K562 (cell line): ENCODE results near the gene PRKAG1. TPM values are rescaled to one million over a fixed set of nuclear protein-coding genes. Genes with fewer than 3 reads are reported as not detected.

Source experiments
- ATAC-seq: fragments of 200-7000 bp; cut with Tn5 transposase; 3 replicates; pipeline ENCODE4 v1.9.1; 2020; ENCODE audit warnings: moderate library complexity
- BruUV-seq: library from RNA; stranded (reverse); fragments of 400-500 nt; replicated peaks from 2 replicates; lab custom pipeline; 2021; lab: Mats Ljungman, UMichigan
- CTCF ChIA-PET: fragments of 300-600 bp; formaldehyde crosslinking; extraction: SDS; loops from one replicate; lab custom pipeline; 2021; ENCODE audit warnings: low intra/inter-chr PET ratio; lab: Yijun Ruan, JAX
- POLR2A ChIA-PET: fragments of 300-600, 350-650 bp; sonication (Branson Sonifier 250); formaldehyde crosslinking; extraction: SDS; loops from one replicate; lab custom pipeline; 2021; ENCODE audit warnings: antibody characterized with exemption, inconsistent platforms; lab: Yijun Ruan, JAX
- DNase-seq, 4 experiments: peaks; one replicate each; pipeline versions ENCODE4 v3.0.0 to v3.0.0-alpha.2; 2011 to 2018; ENCODE audit warnings: low spot score in 3 of 4, mixed read lengths in 3 of 4; ENCODE audit errors: extremely low read depth in 1 of 4
- FAIRE-seq: peaks from 2 replicates; lab custom pipeline; 2011; peaks lifted over from hg19 to GRCh38; lab: Jason Lieb, UNC
- H2AFZ ChIP-seq: 2 replicates; pipeline ENCODE4 v1.6.0; 2011; ENCODE audit warnings: low read depth, low read length, control low read depth, inconsistent platforms
- H3K27ac ChIP-seq: fragments of 200-600 bp; 3 replicates; pipeline ENCODE4 v1.8.0; 2011; ENCODE audit warnings: low read depth, mild to moderate bottlenecking, control low read depth, inconsistent platforms, low read length, moderate library complexity, mixed read lengths; ENCODE audit errors: extremely low read depth
- H3K27me3 ChIP-seq, 2 experiments: fragments of 300-600 bp in 1 of 2; 2 replicates in 1 of 2; 3 replicates in 1 of 2; pipeline versions ENCODE4 v1.6.0 to v1.8.0; 2011; ENCODE audit warnings: inconsistent platforms in 2 of 2, low read length in 2 of 2, mild to moderate bottlenecking in 1 of 2, mixed read lengths in 1 of 2, moderate library complexity in 1 of 2; ENCODE audit not compliant: control insufficient read depth in 2 of 2, insufficient read depth in 2 of 2
- H3K36me3 ChIP-seq: fragments of 300-600 bp; 3 replicates; pipeline ENCODE4 v1.8.0; 2011; ENCODE audit warnings: mild to moderate bottlenecking, low read length, inconsistent platforms; ENCODE audit not compliant: control insufficient read depth, insufficient read depth
- H3K4me1 ChIP-seq, 2 experiments: fragments of 200-600 bp in 1 of 2; replicated peaks in 1 of 2; 2 replicates in 1 of 2; 3 replicates in 1 of 2; pipeline versions ENCODE4 v1.5.1 to v1.8.0; 2011; ENCODE audit warnings: inconsistent platforms in 2 of 2, low read length in 2 of 2, mild to moderate bottlenecking in 1 of 2, mixed read lengths in 1 of 2, moderate library complexity in 1 of 2; ENCODE audit not compliant: control insufficient read depth in 2 of 2, insufficient read depth in 2 of 2
- H3K4me2 ChIP-seq: 2 replicates; pipeline ENCODE4 v1.6.1; 2011; ENCODE audit warnings: low read length, control low read depth, inconsistent platforms, mixed read lengths; ENCODE audit not compliant: insufficient read depth
- H3K4me3 ChIP-seq: fragments of 200-600 bp; sonication (generic), shearing (Covaris generic); 2 replicates; pipeline ENCODE4 v1.5.1; 2016; ENCODE audit warnings: control low read depth, inconsistent platforms
- H3K79me2 ChIP-seq: fragments of 200-600 bp; 3 replicates; pipeline ENCODE4 v1.8.0; 2011; ENCODE audit warnings: low read length, inconsistent platforms; ENCODE audit not compliant: control insufficient read depth, insufficient read depth
- H3K9ac ChIP-seq, 2 experiments: 2 replicates each; pipeline versions ENCODE4 v1.6.0 to v1.6.1; 2011; ENCODE audit warnings: low read depth in 2 of 2, low read length in 2 of 2, control low read depth in 1 of 2, inconsistent platforms in 1 of 2, mild to moderate bottlenecking in 1 of 2, mixed read lengths in 1 of 2; ENCODE audit not compliant: insufficient read depth in 1 of 2
- H3K9me1 ChIP-seq: one replicate; pipeline ENCODE4 v1.6.0; 2011; ENCODE audit warnings: inconsistent platforms, mild to moderate bottlenecking, low read length, moderate library complexity; ENCODE audit not compliant: control insufficient read depth, insufficient read depth
- H3K9me3 ChIP-seq: replicated peaks from 2 replicates; pipeline ENCODE4 v1.5.1; 2011; ENCODE audit warnings: low read depth, low read length, inconsistent platforms; ENCODE audit not compliant: control insufficient read depth, insufficient read depth
- H4K20me1 ChIP-seq: replicated peaks from 2 replicates; pipeline ENCODE4 v1.6.1; 2011; ENCODE audit warnings: low read length, inconsistent platforms, mixed read lengths; ENCODE audit not compliant: control insufficient read depth, insufficient read depth
- ARID3A ChIP-seq: IDR thresholded peaks from 2 replicates; pipeline ENCODE4 v1.6.1; 2012; ENCODE audit warnings: low read depth, low read length, improper control_type of control experiment, borderline replicate concordance
- BRCA1 ChIP-seq, 2 experiments: fragments of 450-650 bp in 1 of 2; sonication (generic) in 1 of 2; formaldehyde crosslinking in 1 of 2; IDR thresholded peaks; 2 replicates each; pipeline versions ENCODE4 v1.5.0 to v1.6.1; 2017 to 2020; ENCODE audit warnings: mild to moderate bottlenecking in 1 of 2, missing genetic modification reagents in 1 of 2
- HNRNPL ChIP-seq: fragments of 200-400 bp; formaldehyde crosslinking; IDR thresholded peaks from 2 replicates; pipeline ENCODE4 v1.6.1; 2017; ENCODE audit warnings: low read depth, mild to moderate bottlenecking, low read length
- HNRNPLL ChIP-seq: fragments of 200-400 bp; formaldehyde crosslinking; IDR thresholded peaks from 2 replicates; pipeline ENCODE4 v1.6.1; 2017; ENCODE audit warnings: low read length, low read depth, mild to moderate bottlenecking; ENCODE audit not compliant: poor library complexity, severe bottlenecking
- PCBP1 ChIP-seq: fragments of 200-400 bp; formaldehyde crosslinking; IDR thresholded peaks from 2 replicates; pipeline ENCODE4 v1.6.1; 2018; ENCODE audit warnings: mild to moderate bottlenecking, low read depth, low read length; ENCODE audit not compliant: poor library complexity, severe bottlenecking
- ZNF778 ChIP-seq: fragments of 450-650 bp; formaldehyde crosslinking; IDR thresholded peaks from 2 replicates; pipeline ENCODE4 v1.4.0; 2020; ENCODE audit warnings: mild to moderate bottlenecking, moderate library complexity
- WGBS: fragments of 100-300 bp; shearing (Covaris generic); methylation state at CpG from one replicate; pipeline ENCODE4 v1.1.6; 2016; ENCODE audit warnings: low coverage, mixed read lengths; ENCODE audit not compliant: insufficient coverage; ENCODE audit errors: missing lambda C conversion rate; 5-methylcytosine and 5-hydroxymethylcytosine counted together
- in situ Hi-C: fragments of 300-500 bp; cut with MboI; formaldehyde crosslinking; loops from 4 replicates; pipeline ENCODE4 v1.15.0; 2018; ENCODE audit warnings: inconsistent platforms, mixed read lengths
- intact Hi-C: fragments of 100-400 bp; cut with micrococcal nuclease; formaldehyde crosslinking; loops from 2 replicates; pipeline ENCODE4 v1.14.2; 2022
- polyA plus RNA-seq, 8 experiments: library from polyadenylated mRNA; depleted of rRNA in 4 of 8; stranded (reverse) in 5 of 8; unstranded in 3 of 8; fragments of >200 nt; fragmentation: Nextera tagmentation in 2 of 8; fragmentation: Illumina TruSeq in 1 of 8; extraction: Ambion mirVana in 2 of 8; extraction: Trizol in 1 of 8; gene quantifications; 2 replicates each; pipeline versions ENCODE4 v1.2.1 to v1.2.3, GENCODE V29; 2011 to 2014; ENCODE audit warnings: inconsistent platforms in 1 of 8, missing spikeins in 1 of 8
- total RNA-seq, 7 experiments: library from RNA; depleted of rRNA in 6 of 7; stranded (reverse); fragments of >200 nt in 6 of 7; fragmentation: Illumina TruSeq in 2 of 7; extraction: Trizol in 2 of 7; gene quantifications; 2 replicates each; pipeline versions ENCODE4 v1.2.1 to v1.2.3, GENCODE V29; 2011 to 2021; ENCODE audit warnings: low replicate concordance in 1 of 7
- TF ChIP-seq, protein P1 (sequence below): sonication (generic); formaldehyde crosslinking; IDR thresholded peaks from 2 replicates; pipeline ENCODE4 v1.8.0; 2022; ENCODE audit warnings: mild to moderate bottlenecking, missing genetic modification reagents
- TF ChIP-seq, protein P2 (sequence below): IDR thresholded peaks from 3 replicates; pipeline ENCODE4 v1.6.1; 2011; ENCODE audit warnings: borderline replicate concordance, mild to moderate bottlenecking; ENCODE audit not compliant: insufficient read length, insufficient read depth
- TF ChIP-seq, protein P3 (sequence below): sonication (generic); formaldehyde crosslinking; IDR thresholded peaks from 2 replicates; pipeline ENCODE4 v1.8.1; 2023; ENCODE audit warnings: mild to moderate bottlenecking, missing genetic modification reagents

Gene PRKAG1
- total and polyA plus RNA-seq, 9 of the 15 experiments (the other 6 are each of a cell fraction or from before 2014, with no cell fraction given): 51.1 to 126 (median 79.1) TPM

GRCh38 chr12:48978291-48978740 lies 40.3 kb downstream of the PRKAG1 start, which contains the start of gene WNT1:
Gene WNT1 (plus strand): TSS chr12:48978322. CDS start chr12:48978651, 329 bp downstream.
- peak within 1 kb of the TSS; percentile 9; the same call in 1 of the 2 replicates for H3K4me2 ChIP-seq

More at GRCh38 chr12:48978291-48978740, 40.3 kb downstream of the PRKAG1 start, which contains the start of gene WNT1:
- CTCF ChIA-PET: interaction anchor here (0.7 to 1.2 kb wide), 3 partner anchors 10 to 66 kb away, joined by 3 to 5 read pairs (median 5); no protein-coding TSS in a partner anchor
- in situ Hi-C loops (no loop called here), intact Hi-C loops (loop anchor here (10.0 kb wide), 1 partner anchor 366 kb away; the partner anchor contains the start of gene DNAJC22)
- Histone ChIP-seq H3K9me1 (peaks cover 3% of the 10 kb centered on the region), H3K36me3 (no peaks in the 10 kb centered on the region), H2AFZ (peak within 1 kb of the TSS; percentile 51), H3K9me3 (no peaks in the 10 kb centered on the region), H3K4me3 (no peak within 1 kb of the TSS), H3K27ac (no peak within 1 kb of the TSS), H3K9ac (peak within 1 kb of the TSS; percentile 14 to 17; a peak in 1 of 4 replicates), H3K4me1 (peaks cover 10 to 53% of the 10 kb centered on the region in 2 experiments; a peak in 4 of 5 replicates), H3K79me2 (no peaks in the 10 kb centered on the region), H3K27me3 (peaks cover 44 to 48% of the 10 kb centered on the region in 2 experiments; a peak in 4 of 5 replicates), H4K20me1 (no peaks in the 10 kb centered on the region; the same call in none of the 2 replicates)
- POLR2A ChIA-PET: interaction anchor here (0.5 kb wide), 1 partner anchor 296 kb away, joined by 3 read pairs; no protein-coding TSS in a partner anchor
- DNase-seq: no peak
- no peak for FAIRE-seq
- TF ChIP-seq HNRNPLL (no peak), ZNF778 (CRISPR knock-in tag) (no peak), ARID3A (no peak), BRCA1 (IDR thresholded peaks at IDR 0.05) (no peak), BRCA1 (CRISPR knock-in tag; IDR thresholded peaks at IDR 0.05) (peak; percentile 86; the same call in 1 of the 2 replicates), PCBP1 (peak; percentile 56), HNRNPL (peak; percentile 69; the same call in 1 of the 2 replicates)
- TF ChIP-seq, protein P1, sequence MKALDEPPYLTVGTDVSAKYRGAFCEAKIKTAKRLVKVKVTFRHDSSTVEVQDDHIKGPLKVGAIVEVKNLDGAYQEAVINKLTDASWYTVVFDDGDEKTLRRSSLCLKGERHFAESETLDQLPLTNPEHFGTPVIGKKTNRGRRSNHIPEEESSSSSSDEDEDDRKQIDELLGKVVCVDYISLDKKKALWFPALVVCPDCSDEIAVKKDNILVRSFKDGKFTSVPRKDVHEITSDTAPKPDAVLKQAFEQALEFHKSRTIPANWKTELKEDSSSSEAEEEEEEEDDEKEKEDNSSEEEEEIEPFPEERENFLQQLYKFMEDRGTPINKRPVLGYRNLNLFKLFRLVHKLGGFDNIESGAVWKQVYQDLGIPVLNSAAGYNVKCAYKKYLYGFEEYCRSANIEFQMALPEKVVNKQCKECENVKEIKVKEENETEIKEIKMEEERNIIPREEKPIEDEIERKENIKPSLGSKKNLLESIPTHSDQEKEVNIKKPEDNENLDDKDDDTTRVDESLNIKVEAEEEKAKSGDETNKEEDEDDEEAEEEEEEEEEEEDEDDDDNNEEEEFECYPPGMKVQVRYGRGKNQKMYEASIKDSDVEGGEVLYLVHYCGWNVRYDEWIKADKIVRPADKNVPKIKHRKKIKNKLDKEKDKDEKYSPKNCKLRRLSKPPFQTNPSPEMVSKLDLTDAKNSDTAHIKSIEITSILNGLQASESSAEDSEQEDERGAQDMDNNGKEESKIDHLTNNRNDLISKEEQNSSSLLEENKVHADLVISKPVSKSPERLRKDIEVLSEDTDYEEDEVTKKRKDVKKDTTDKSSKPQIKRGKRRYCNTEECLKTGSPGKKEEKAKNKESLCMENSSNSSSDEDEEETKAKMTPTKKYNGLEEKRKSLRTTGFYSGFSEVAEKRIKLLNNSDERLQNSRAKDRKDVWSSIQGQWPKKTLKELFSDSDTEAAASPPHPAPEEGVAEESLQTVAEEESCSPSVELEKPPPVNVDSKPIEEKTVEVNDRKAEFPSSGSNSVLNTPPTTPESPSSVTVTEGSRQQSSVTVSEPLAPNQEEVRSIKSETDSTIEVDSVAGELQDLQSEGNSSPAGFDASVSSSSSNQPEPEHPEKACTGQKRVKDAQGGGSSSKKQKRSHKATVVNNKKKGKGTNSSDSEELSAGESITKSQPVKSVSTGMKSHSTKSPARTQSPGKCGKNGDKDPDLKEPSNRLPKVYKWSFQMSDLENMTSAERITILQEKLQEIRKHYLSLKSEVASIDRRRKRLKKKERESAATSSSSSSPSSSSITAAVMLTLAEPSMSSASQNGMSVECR (CRISPR knock-in tag): no peak
- TF ChIP-seq, protein P2, sequence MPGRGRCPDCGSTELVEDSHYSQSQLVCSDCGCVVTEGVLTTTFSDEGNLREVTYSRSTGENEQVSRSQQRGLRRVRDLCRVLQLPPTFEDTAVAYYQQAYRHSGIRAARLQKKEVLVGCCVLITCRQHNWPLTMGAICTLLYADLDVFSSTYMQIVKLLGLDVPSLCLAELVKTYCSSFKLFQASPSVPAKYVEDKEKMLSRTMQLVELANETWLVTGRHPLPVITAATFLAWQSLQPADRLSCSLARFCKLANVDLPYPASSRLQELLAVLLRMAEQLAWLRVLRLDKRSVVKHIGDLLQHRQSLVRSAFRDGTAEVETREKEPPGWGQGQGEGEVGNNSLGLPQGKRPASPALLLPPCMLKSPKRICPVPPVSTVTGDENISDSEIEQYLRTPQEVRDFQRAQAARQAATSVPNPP: no peak
- TF ChIP-seq, protein P3, sequence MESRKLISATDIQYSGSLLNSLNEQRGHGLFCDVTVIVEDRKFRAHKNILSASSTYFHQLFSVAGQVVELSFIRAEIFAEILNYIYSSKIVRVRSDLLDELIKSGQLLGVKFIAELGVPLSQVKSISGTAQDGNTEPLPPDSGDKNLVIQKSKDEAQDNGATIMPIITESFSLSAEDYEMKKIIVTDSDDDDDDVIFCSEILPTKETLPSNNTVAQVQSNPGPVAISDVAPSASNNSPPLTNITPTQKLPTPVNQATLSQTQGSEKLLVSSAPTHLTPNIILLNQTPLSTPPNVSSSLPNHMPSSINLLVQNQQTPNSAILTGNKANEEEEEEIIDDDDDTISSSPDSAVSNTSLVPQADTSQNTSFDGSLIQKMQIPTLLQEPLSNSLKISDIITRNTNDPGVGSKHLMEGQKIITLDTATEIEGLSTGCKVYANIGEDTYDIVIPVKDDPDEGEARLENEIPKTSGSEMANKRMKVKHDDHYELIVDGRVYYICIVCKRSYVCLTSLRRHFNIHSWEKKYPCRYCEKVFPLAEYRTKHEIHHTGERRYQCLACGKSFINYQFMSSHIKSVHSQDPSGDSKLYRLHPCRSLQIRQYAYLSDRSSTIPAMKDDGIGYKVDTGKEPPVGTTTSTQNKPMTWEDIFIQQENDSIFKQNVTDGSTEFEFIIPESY (CRISPR knock-in tag): 0 out of 2 replicates have a peak, but pooled peaks have one; percentile 16
- WGBS: 57% methylated on average over 8 of the region's 45 CpGs
- BruUV-seq: no TSS peak
- no peak for ATAC-seq
